Stomach (tissue), 4 donors: ENCODE measurements around the gene ZFYVE21.

Experiments
- EP300 ChIP-seq: sonication (generic); formaldehyde crosslinking; IDR thresholded peaks from one replicate; pipeline ENCODE4 v1.6.1; 2017; ENCODE audit warnings: antibody characterized with exemption
- POLR2A ChIP-seq, 4 donors: fragments of 450-650 bp; IDR thresholded peaks; one replicate each; pipeline ENCODE4 v1.6.1; 2016; ENCODE audit warnings: antibody characterized with exemption in 4 of 4, control low read depth in 2 of 4, mild to moderate bottlenecking in 1 of 4, moderate library complexity in 1 of 4
- POLR2AphosphoS5 ChIP-seq, 3 donors: sonication (generic); formaldehyde crosslinking; IDR thresholded peaks; one replicate each; pipeline ENCODE4 v1.6.1; 2016; ENCODE audit warnings: antibody characterized with exemption in 3 of 3
- TF ChIP-seq, protein P1 (sequence below), 7 experiments: fragments of 450-650 bp in 4 of 7; fragments of 200-600 bp in 3 of 7; sonication (generic) in 3 of 7; IDR thresholded peaks; one replicate each; pipeline ENCODE4 v1.5.1; 2016 to 2019; ENCODE audit warnings: antibody characterized with exemption in 7 of 7, control low read depth in 2 of 7, mild to moderate bottlenecking in 1 of 7

DNA sequence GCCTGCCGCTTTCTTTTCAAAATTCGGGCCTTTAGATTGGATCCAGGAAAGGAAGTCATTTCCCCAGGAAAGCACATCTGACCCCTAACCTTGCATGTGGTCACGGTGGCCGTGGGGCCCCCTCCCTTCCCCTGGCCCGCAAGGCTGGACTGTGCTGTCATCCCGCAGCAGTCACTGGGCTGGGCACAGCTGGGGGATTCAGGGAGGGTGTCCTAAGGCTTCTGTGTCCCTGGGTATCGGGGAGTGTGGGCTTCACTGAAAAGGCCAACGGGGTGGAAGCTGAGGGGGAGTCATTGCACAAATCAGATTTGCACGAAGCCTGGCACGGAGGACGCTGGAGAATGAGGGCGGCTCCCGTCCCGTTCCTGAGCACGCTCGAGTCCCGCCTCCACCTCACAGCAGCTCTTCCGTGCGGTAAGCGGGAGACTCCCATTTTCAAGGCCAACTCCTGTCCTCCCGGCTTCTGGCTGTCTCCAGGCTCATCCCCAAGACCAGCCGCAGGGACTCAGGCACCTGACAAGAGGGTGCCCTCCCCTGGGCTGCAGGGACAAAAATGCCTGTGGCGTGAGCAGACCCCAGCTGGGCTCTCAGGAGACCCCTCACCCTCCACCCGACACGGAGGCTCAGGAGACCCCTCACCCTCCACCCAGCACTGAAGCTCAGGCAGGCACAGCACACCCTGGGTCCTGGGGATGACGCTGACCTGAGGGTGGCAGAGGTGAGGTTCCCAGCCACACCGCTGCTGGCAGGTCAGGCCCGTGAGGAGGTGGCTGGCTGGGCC lies 9.9 kb upstream of the ZFYVE21 start:
- TF ChIP-seq, protein P1, sequence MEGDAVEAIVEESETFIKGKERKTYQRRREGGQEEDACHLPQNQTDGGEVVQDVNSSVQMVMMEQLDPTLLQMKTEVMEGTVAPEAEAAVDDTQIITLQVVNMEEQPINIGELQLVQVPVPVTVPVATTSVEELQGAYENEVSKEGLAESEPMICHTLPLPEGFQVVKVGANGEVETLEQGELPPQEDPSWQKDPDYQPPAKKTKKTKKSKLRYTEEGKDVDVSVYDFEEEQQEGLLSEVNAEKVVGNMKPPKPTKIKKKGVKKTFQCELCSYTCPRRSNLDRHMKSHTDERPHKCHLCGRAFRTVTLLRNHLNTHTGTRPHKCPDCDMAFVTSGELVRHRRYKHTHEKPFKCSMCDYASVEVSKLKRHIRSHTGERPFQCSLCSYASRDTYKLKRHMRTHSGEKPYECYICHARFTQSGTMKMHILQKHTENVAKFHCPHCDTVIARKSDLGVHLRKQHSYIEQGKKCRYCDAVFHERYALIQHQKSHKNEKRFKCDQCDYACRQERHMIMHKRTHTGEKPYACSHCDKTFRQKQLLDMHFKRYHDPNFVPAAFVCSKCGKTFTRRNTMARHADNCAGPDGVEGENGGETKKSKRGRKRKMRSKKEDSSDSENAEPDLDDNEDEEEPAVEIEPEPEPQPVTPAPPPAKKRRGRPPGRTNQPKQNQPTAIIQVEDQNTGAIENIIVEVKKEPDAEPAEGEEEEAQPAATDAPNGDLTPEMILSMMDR (IDR thresholded peaks at IDR 0.05): no peak
- TF ChIP-seq POLR2A (IDR thresholded peaks at IDR 0.05) (no peak), EP300 (no peak), POLR2AphosphoS5 (IDR thresholded peaks at IDR 0.05) (no peak)
